A549 (cell line): ENCODE measurements around the gene PDE3B. TPM values are rescaled to one million over a fixed set of nuclear protein-coding genes. Genes with fewer than 3 reads are reported as not detected.
A peak's percentile ranks its signal among the peaks of the same experiment; 100 is the strongest.
"Not testable (repeated sequence)": the region's sequence is repeated elsewhere in the genome, so short reads cannot be mapped to it uniquely, and the experiment has no call there.

Experiments used
- ATAC-seq, 2 experiments: fragments of 200-7000 bp in 1 of 2; fragments of >200 bp in 1 of 2; cut with Nextera tagmentation in 1 of 2; cut with Tn5 transposase in 1 of 2; 3 replicates each; pipeline versions ENCODE4 v1.8.0 to v1.9.1; 2018 to 2020; ENCODE audit warnings: mild to moderate bottlenecking in 1 of 2, moderate library complexity in 1 of 2
- CTCF ChIA-PET: fragments of 300-600 bp; sonication (Branson Sonifier 250); formaldehyde crosslinking; extraction: SDS; loops from one replicate; lab custom pipeline; 2021; ENCODE audit warnings: antibody characterized with exemption, inconsistent platforms; lab: Yijun Ruan, JAX
- POLR2A ChIA-PET: fragments of 350-600 bp; formaldehyde crosslinking; extraction: SDS; loops from one replicate; lab custom pipeline; 2021; ENCODE audit warnings: antibody characterized with exemption, inconsistent platforms; lab: Yijun Ruan, JAX
- DNase-seq, 2 experiments: peaks; one replicate each; pipeline versions ENCODE4 v3.0.0 to v3.0.0-alpha.2; 2011 to 2016; ENCODE audit warnings: low read depth in 1 of 2, low spot score in 1 of 2
- FAIRE-seq: peaks from 2 replicates; lab custom pipeline; 2011; peaks lifted over from hg19 to GRCh38; lab: Jason Lieb, UNC
- H3K27ac ChIP-seq, 2 experiments: fragments of >200 bp; sonication (Bioruptor Twin); formaldehyde crosslinking; 3 replicates each; pipeline ENCODE4 v1.5.1; 2016 to 2017
- H3K4me1 ChIP-seq: fragments of >200 bp; sonication (Bioruptor Twin); formaldehyde crosslinking; 3 replicates; pipeline ENCODE4 v1.6.1; 2016
- H3K4me2 ChIP-seq: fragments of >200 bp; sonication (Bioruptor Twin); formaldehyde crosslinking; 3 replicates; pipeline ENCODE4 v1.6.1; 2016
- H3K4me3 ChIP-seq: fragments of >200 bp; sonication (Bioruptor Twin); formaldehyde crosslinking; 3 replicates; pipeline ENCODE4 v1.5.1; 2016
- H3K9me3 ChIP-seq: fragments of >200 bp; sonication (Bioruptor Twin); formaldehyde crosslinking; 3 replicates; pipeline ENCODE4 v1.6.1; 2016
- ATOH8 ChIP-seq: fragments of 250-450 bp; sonication (Bioruptor Pico); IDR thresholded peaks from 2 replicates; pipeline ENCODE4 v1.5.0; 2020; ENCODE audit warnings: low read depth, mild to moderate bottlenecking, moderate library complexity
- BHLHE40 ChIP-seq: IDR thresholded peaks from 2 replicates; pipeline ENCODE4 v1.6.1; 2012; ENCODE audit warnings: low read depth, low read length, inconsistent platforms
- CBX8 ChIP-seq: fragments of 200-600 bp; sonication (generic); IDR thresholded peaks from 2 replicates; pipeline ENCODE4 v1.6.1; 2016
- CHD2 ChIP-seq: fragments of 150-350 bp; IDR thresholded peaks from 2 replicates; pipeline ENCODE4 v1.6.1; 2014; ENCODE audit warnings: low read length; ENCODE audit not compliant: partially characterized antibody
- CTCF ChIP-seq: fragments of >200 bp; sonication (Bioruptor Twin); formaldehyde crosslinking; IDR thresholded peaks from 3 replicates; pipeline ENCODE4 v1.5.1; 2016
- E2F6 ChIP-seq: IDR thresholded peaks from 2 replicates; pipeline ENCODE4 v1.6.1; 2012; ENCODE audit warnings: low read depth, borderline replicate concordance
- EHF ChIP-seq: fragments of 250-450 bp; sonication (Bioruptor Pico); IDR thresholded peaks from 2 replicates; pipeline ENCODE4 v1.5.0; 2020; ENCODE audit warnings: mild to moderate bottlenecking
- EHMT2 ChIP-seq: fragments of 200-600 bp; sonication (generic); IDR thresholded peaks from 2 replicates; pipeline ENCODE4 v1.6.1; 2016; ENCODE audit warnings: antibody characterized with exemption, low read depth, mild to moderate bottlenecking, moderate library complexity
- ESRRA ChIP-seq: fragments of 150-350 bp; IDR thresholded peaks from 2 replicates; pipeline ENCODE4 v1.6.1; 2014; ENCODE audit warnings: mild to moderate bottlenecking, low read length, borderline replicate concordance
- FOSL2 ChIP-seq, 2 experiments: fragments of 450-650 bp in 1 of 2; fragments of >200 bp in 1 of 2; sonication (Bioruptor Twin) in 1 of 2; formaldehyde crosslinking; IDR thresholded peaks; 2 replicates each; pipeline versions ENCODE4 v1.5.0 to v1.6.1; 2016 to 2020; ENCODE audit warnings: mild to moderate bottlenecking in 1 of 2, moderate library complexity in 1 of 2
- GATA3 ChIP-seq: IDR thresholded peaks from 2 replicates; pipeline ENCODE4 v1.6.1; 2012; ENCODE audit warnings: borderline replicate concordance
- HOXB13 ChIP-seq: fragments of 250-450 bp; sonication (Bioruptor Pico); IDR thresholded peaks from 2 replicates; pipeline ENCODE4 v1.5.0; 2020; ENCODE audit warnings: low read depth, mild to moderate bottlenecking, moderate library complexity
- JUN ChIP-seq, 2 experiments: fragments of >200 bp; sonication (Bioruptor Twin); formaldehyde crosslinking; IDR thresholded peaks; 2 replicates in 1 of 2; 3 replicates in 1 of 2; pipeline ENCODE4 v1.6.1; 2016 to 2017
- KDM1A ChIP-seq: fragments of 200-600 bp; sonication (generic); IDR thresholded peaks from 2 replicates; pipeline ENCODE4 v1.6.1; 2016; ENCODE audit warnings: low read depth, mild to moderate bottlenecking
- MAFK ChIP-seq: fragments of 450-650 bp; IDR thresholded peaks from 2 replicates; pipeline ENCODE4 v1.6.1; 2014; ENCODE audit not compliant: partially characterized antibody
- NFE2L2 ChIP-seq: fragments of 150-350 bp; conservative IDR thresholded peaks from 2 replicates; pipeline ENCODE4 v1.6.1; 2014; ENCODE audit warnings: low read length
- NR3C1 ChIP-seq: fragments of >200 bp; sonication (Bioruptor Twin); formaldehyde crosslinking; IDR thresholded peaks from 3 replicates; pipeline ENCODE4 v1.6.1; 2017
- PHF8 ChIP-seq: fragments of 200-600 bp; sonication (generic); IDR thresholded peaks from 2 replicates; pipeline ENCODE4 v1.6.1; 2016; ENCODE audit warnings: low read depth, mild to moderate bottlenecking, antibody characterized with exemption, moderate library complexity, borderline replicate concordance
- POLR2AphosphoS2 ChIP-seq: conservative IDR thresholded peaks from 2 replicates; pipeline ENCODE4 v1.6.1; 2012; ENCODE audit warnings: low read length, improper control_type of control experiment, inconsistent platforms
- RFX5 ChIP-seq: fragments of 450-650 bp; IDR thresholded peaks from 2 replicates; pipeline ENCODE4 v1.7.1; 2014; ENCODE audit warnings: antibody characterized with exemption, mild to moderate bottlenecking, moderate library complexity
- ZNF302 ChIP-seq: fragments of 250-450 bp; sonication (Bioruptor Pico); IDR thresholded peaks from 2 replicates; pipeline ENCODE4 v1.9.0; 2021; ENCODE audit warnings: inconsistent platforms, mild to moderate bottlenecking, moderate library complexity
- ZSCAN20 ChIP-seq: fragments of 250-450 bp; sonication (Bioruptor Pico); IDR thresholded peaks from 2 replicates; pipeline ENCODE4 v1.8.0; 2022; ENCODE audit warnings: mild to moderate bottlenecking, moderate library complexity
- WGBS: methylation state at CpG from one replicate; pipeline ENCODE4 v1.1.6; 2017; ENCODE audit errors: missing lambda C conversion rate; 5-methylcytosine and 5-hydroxymethylcytosine counted together
- polyA plus RNA-seq, 4 experiments: library from polyadenylated mRNA; depleted of rRNA in 3 of 4; stranded (reverse); fragments of >200 nt; fragmentation: RNase III in 1 of 4; extraction: RNeasy Plus Mini Kit Qiagen cat#74134 plus additional on column Dnase treatment in 1 of 4; gene quantifications; 2 replicates in 3 of 4; 3 replicates in 1 of 4; pipeline ENCODE4 v1.2.3, GENCODE V29; 2011 to 2017

PDE3B gene
- polyA plus RNA-seq, 2 of the 4 experiments (the other 2 are of a cell fraction): 2.4 to 2.9 TPM

GRCh38 chr11:14793546-14793945 lies 149.9 kb downstream of the PDE3B start (continued):
- no peak for TF ChIP-seq ZNF302 (CRISPR knock-in tag)
- TF ChIP-seq FOSL2 (IDR thresholded peaks at IDR 0.05): no peak
- TF ChIP-seq FOSL2 (CRISPR knock-in tag; IDR thresholded peaks at IDR 0.05): no peak

- DNase-seq, POLR2A ChIA-PET, H3K4me3 ChIP-seq, H3K4me2 ChIP-seq, FAIRE-seq, ATAC-seq, H3K27ac ChIP-seq, H3K4me1 ChIP-seq, H3K9me3 ChIP-seq: not testable (repeated sequence)
- CTCF ChIA-PET: interaction anchor here (2.8 to 7.8 kb wide), 2 partner anchors 111 to 112 kb away, joined by 30 to 36 read pairs; no protein-coding TSS in a partner anchor
- WGBS: 75% methylated on average over 4 of the region's 4 CpGs
Observed at GRCh38 chr11:14796028-14796427, 152.4 kb downstream of the PDE3B start.

GRCh38 chr11:14803846-14804245 lies 160.2 kb downstream of the PDE3B start:
- Histone ChIP-seq H3K4me3 (no peak overlapping the region), H3K4me1 (peaks cover 13% of the 10 kb centered on the region), H3K9me3 (no peaks in the 10 kb centered on the region), H3K4me2 (0 out of 3 replicates have a peak overlapping the region, but pooled peaks have one; percentile 8), H3K27ac (no peak overlapping the region)
- DNase-seq: no peak
- CTCF ChIA-PET: interaction anchor here (0.7 to 7.8 kb wide), 2 partner anchors 103 to 677 kb away, joined by 4 to 36 read pairs; no protein-coding TSS in a partner anchor
- TF ChIP-seq CBX8 (no peak), NFE2L2 (no peak), MAFK (no peak), EHMT2 (no peak), KDM1A (no peak), ZSCAN20 (no peak), JUN (IDR thresholded peaks at IDR 0.05) (no peak), E2F6 (no peak), RFX5 (no peak), NR3C1 (no peak), CTCF (no peak), ATOH8 (no peak), ESRRA (no peak), BHLHE40 (no peak), POLR2AphosphoS2 (no peak), GATA3 (no peak), HOXB13 (no peak), EHF (CRISPR knock-in tag) (no peak), PHF8 (no peak), CHD2 (no peak)
- WGBS: 25% methylated on average over 2 of the region's 2 CpGs
- no peak for FAIRE-seq
- POLR2A ChIA-PET: no interaction called here
- ATAC-seq: no peak
